GM12878 (cell line): ENCODE results near the gene ZNF627. TPM values are rescaled to one million over a fixed set of nuclear protein-coding genes. Genes with fewer than 3 reads are reported as not detected.

Source experiments
- ATAC-seq: fragments of 200-7000 bp; cut with Tn5 transposase; 3 replicates; pipeline ENCODE4 v1.9.1; 2020; ENCODE audit warnings: mild to moderate bottlenecking, moderate library complexity
- BruUV-seq: library from RNA; stranded (reverse); fragments of 400-500 nt; replicated peaks from 2 replicates; lab custom pipeline; 2021; lab: Mats Ljungman, UMichigan
- CTCF ChIA-PET: fragments of 300-600 bp; sonication (Branson Sonifier 250); formaldehyde crosslinking; extraction: SDS; loops from one replicate; lab custom pipeline; 2021; ENCODE audit warnings: inconsistent platforms; lab: Yijun Ruan, JAX
- POLR2A ChIA-PET: fragments of 350-600 bp; formaldehyde crosslinking; extraction: SDS; loops from one replicate; lab custom pipeline; 2021; ENCODE audit warnings: inconsistent platforms; lab: Charles Lee
- RAD21 ChIA-PET: fragments of 300-600 bp; sonication (Branson Sonifier 250); formaldehyde crosslinking; loops from one replicate; lab custom pipeline; 2023; ENCODE audit warnings: antibody characterized with exemption; ENCODE audit not compliant: unreplicated experiment; lab: Charles Lee
- SMC1A ChIA-PET: fragments of 300-600 bp; sonication (Branson Sonifier 250); formaldehyde crosslinking; loops from one replicate; lab custom pipeline; 2023; ENCODE audit not compliant: unreplicated experiment, uncharacterized antibody; lab: Charles Lee
- DNase-seq: peaks from one replicate; pipeline ENCODE4 v3.0.0-alpha.2; 2011; ENCODE audit warnings: low read depth, low spot score
- FAIRE-seq: peaks from 3 replicates; lab custom pipeline; 2011; peaks lifted over from hg19 to GRCh38; lab: Jason Lieb, UNC
- H2AFZ ChIP-seq: 2 replicates; pipeline ENCODE4 v1.6.0; 2011; ENCODE audit warnings: low read depth, low read length, control low read depth; ENCODE audit not compliant: control insufficient read depth
- H3K27ac ChIP-seq: 2 replicates; pipeline ENCODE4 v1.5.1; 2011; ENCODE audit warnings: control low read depth; ENCODE audit not compliant: control insufficient read depth, insufficient read depth
- H3K27me3 ChIP-seq, 2 experiments: replicated peaks in 1 of 2; 2 replicates each; pipeline versions ENCODE4 v1.6.0 to v1.6.1; 2011; ENCODE audit warnings: low read length in 1 of 2; ENCODE audit not compliant: control insufficient read depth in 2 of 2, insufficient read depth in 2 of 2
- H3K36me3 ChIP-seq, 2 experiments: 2 replicates each; pipeline ENCODE4 v1.5.1; 2011; ENCODE audit warnings: low read length in 1 of 2; ENCODE audit not compliant: control insufficient read depth in 2 of 2, insufficient read depth in 2 of 2
- H3K4me1 ChIP-seq: 2 replicates; pipeline ENCODE4 v1.6.1; 2011; ENCODE audit warnings: mild to moderate bottlenecking, low read length, moderate library complexity, mixed read lengths; ENCODE audit not compliant: control insufficient read depth, insufficient read depth
- H3K4me2 ChIP-seq: 2 replicates; pipeline ENCODE4 v1.6.0; 2011; ENCODE audit warnings: control low read depth; ENCODE audit not compliant: control insufficient read depth, insufficient read depth
- H3K4me3 ChIP-seq: fragments of 200-600 bp; sonication (generic); 2 replicates; pipeline ENCODE4 v1.5.1; 2016
- H3K79me2 ChIP-seq: 2 replicates; pipeline ENCODE4 v1.6.0; 2011; ENCODE audit warnings: low read length; ENCODE audit not compliant: control insufficient read depth, insufficient read depth
- H3K9ac ChIP-seq: 2 replicates; pipeline ENCODE4 v1.8.0; 2011; ENCODE audit warnings: low read length, control low read depth, mixed read lengths; ENCODE audit not compliant: control insufficient read depth, insufficient read depth
- H3K9me3 ChIP-seq: replicated peaks from 3 replicates; pipeline ENCODE4 v1.5.1; 2011; ENCODE audit warnings: mild to moderate bottlenecking, low read length; ENCODE audit not compliant: control insufficient read depth, insufficient read depth
- H4K20me1 ChIP-seq: 2 replicates; pipeline ENCODE4 v1.6.0; 2011; ENCODE audit not compliant: control insufficient read depth, insufficient read depth
- CBX5 ChIP-seq: sonication (generic); IDR thresholded peaks from 2 replicates; pipeline ENCODE4 v1.6.1; 2016; ENCODE audit warnings: low read depth, moderate library complexity, mild to moderate bottlenecking, inconsistent platforms
- EZH2 ChIP-seq: IDR thresholded peaks from 2 replicates; pipeline ENCODE4 v1.6.1; 2012; ENCODE audit warnings: low read depth, mild to moderate bottlenecking, control low read depth, inconsistent platforms, low read length, borderline replicate concordance; ENCODE audit not compliant: control insufficient read depth
- HCFC1 ChIP-seq: fragments of 150-350 bp; IDR thresholded peaks from 2 replicates; pipeline ENCODE4 v1.6.1; 2014; ENCODE audit warnings: low read length
- IKZF1 ChIP-seq: fragments of 450-650 bp; conservative IDR thresholded peaks from 2 replicates; pipeline ENCODE4 v1.6.1; 2017; ENCODE audit warnings: antibody characterized with exemption, mild to moderate bottlenecking
- JUND ChIP-seq: IDR thresholded peaks from 2 replicates; pipeline ENCODE4 v1.6.1; 2012; ENCODE audit warnings: low read depth, mild to moderate bottlenecking, low read length, improper control_type of control experiment, moderate library complexity
- MTA2 ChIP-seq: fragments of 450-650 bp; IDR thresholded peaks from 2 replicates; pipeline ENCODE4 v1.6.1; 2016; ENCODE audit warnings: low read depth, mild to moderate bottlenecking, moderate library complexity
- MXI1 ChIP-seq: fragments of 150-350 bp; IDR thresholded peaks from 2 replicates; pipeline ENCODE4 v1.6.1; 2011; ENCODE audit warnings: low read depth, mild to moderate bottlenecking, inconsistent platforms, low read length, improper control_type of control experiment
- NBN ChIP-seq: fragments of 450-650 bp; IDR thresholded peaks from 2 replicates; pipeline ENCODE4 v1.6.1; 2016
- NR2F1 ChIP-seq: fragments of 450-650 bp; conservative IDR thresholded peaks from 2 replicates; pipeline ENCODE4 v1.6.1; 2017; ENCODE audit warnings: mild to moderate bottlenecking
- POLR2A ChIP-seq: IDR thresholded peaks from 2 replicates; pipeline ENCODE4 v1.6.1; 2011; ENCODE audit warnings: low read depth, mild to moderate bottlenecking, low read length
- POU2F2 ChIP-seq: IDR thresholded peaks from 3 replicates; pipeline ENCODE4 v1.6.1; 2011; ENCODE audit warnings: low read depth, mild to moderate bottlenecking, low read length, borderline replicate concordance
- SREBF1 ChIP-seq: IDR thresholded peaks from 2 replicates; pipeline ENCODE4 v1.6.1; 2012; ENCODE audit warnings: mild to moderate bottlenecking, low read length
- TAF1 ChIP-seq: IDR thresholded peaks from 2 replicates; pipeline ENCODE4 v1.6.1; 2011; ENCODE audit warnings: mild to moderate bottlenecking, low read depth, low read length, borderline replicate concordance
- ZNF622 ChIP-seq: fragments of 450-650 bp; IDR thresholded peaks from 2 replicates; pipeline ENCODE4 v1.6.1; 2017; ENCODE audit warnings: mild to moderate bottlenecking, inconsistent platforms
- ZZZ3 ChIP-seq: IDR thresholded peaks from 2 replicates; pipeline ENCODE4 v1.6.1; 2011; ENCODE audit warnings: low read depth; ENCODE audit not compliant: control insufficient read depth, insufficient read length
- WGBS: methylation state at CpG from one replicate; pipeline ENCODE4 v1.1.6; 2016; ENCODE audit warnings: low lambda C conversion rate; ENCODE audit not compliant: insufficient replicate concordance, insufficient coverage; ENCODE audit errors: missing lambda C conversion rate; 5-methylcytosine and 5-hydroxymethylcytosine counted together
- in situ Hi-C: fragments of 300-500 bp; cut with MboI; formaldehyde crosslinking; loops from 9 replicates; pipeline ENCODE4 v1.14.3; 2018; ENCODE audit warnings: mixed read lengths
- intact Hi-C: fragments of 100-400 bp; cut with micrococcal nuclease; formaldehyde crosslinking; loops from one replicate; pipeline ENCODE4 v1.14.2; 2022; ENCODE audit not compliant: unreplicated experiment
- polyA plus RNA-seq, 11 experiments: library from polyadenylated mRNA; depleted of rRNA in 4 of 11; unstranded in 6 of 11; stranded (reverse) in 5 of 11; fragments of >200 nt; fragmentation: Nextera tagmentation in 4 of 11; fragmentation: Illumina TruSeq in 1 of 11; extraction: Ambion mirVana in 4 of 11; extraction: Trizol in 1 of 11; gene quantifications; 1 replicate in 1 of 11; 2 replicates in 10 of 11; pipeline versions ENCODE4 v1.2.1 to v1.2.3, GENCODE V29; 2011 to 2016; ENCODE audit warnings: inconsistent platforms in 2 of 11, missing spikeins in 2 of 11, low read depth in 1 of 11
- total RNA-seq, 4 experiments: library from RNA; depleted of rRNA in 3 of 4; stranded (reverse); fragments of >200 nt in 3 of 4; fragmentation: Illumina TruSeq in 1 of 4; extraction: Trizol in 1 of 4; gene quantifications; 2 replicates each; pipeline versions ENCODE4 v1.2.1 to v1.2.3, GENCODE V29; 2013 to 2021
- TF ChIP-seq, protein P1 (sequence below): IDR thresholded peaks from 2 replicates; pipeline ENCODE4 v1.6.1; 2012; ENCODE audit warnings: mild to moderate bottlenecking, low read depth, low read length
- TF ChIP-seq, protein P2 (sequence below): IDR thresholded peaks from 2 replicates; pipeline ENCODE4 v1.6.1; 2012; ENCODE audit warnings: low read depth, low read length, improper control_type of control experiment
- TF ChIP-seq, protein P3 (sequence below): fragments of 450-650 bp; IDR thresholded peaks from 2 replicates; pipeline ENCODE4 v1.6.1; 2017; ENCODE audit warnings: low read depth, mild to moderate bottlenecking, moderate library complexity

ZNF627 gene
- total and polyA plus RNA-seq, 10 of the 15 experiments (the other 5 are each of a cell fraction or from before 2014, with no cell fraction given): 5.1 to 13.7 (median 10.2) TPM

DNA sequence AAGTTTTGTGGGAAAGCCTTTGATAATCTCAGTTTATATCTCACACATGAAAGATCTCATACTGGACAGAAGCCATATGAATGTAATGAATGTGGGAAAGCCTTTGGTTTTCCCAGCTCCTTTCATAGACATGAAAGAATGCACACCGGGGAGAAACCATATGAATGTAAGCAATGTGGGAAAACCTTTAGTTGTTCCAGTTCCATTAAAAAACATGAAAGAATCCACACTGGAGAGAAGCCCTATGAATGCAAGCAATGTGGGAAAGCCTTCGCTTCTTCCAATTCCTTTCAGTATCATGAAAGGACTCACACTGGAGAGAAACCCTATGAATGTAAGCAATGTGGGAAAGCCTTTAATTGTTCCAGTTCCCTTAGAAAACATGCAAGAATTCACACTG, 54.8 kb downstream of the ZNF627 start:
- no peak for FAIRE-seq
- H2AFZ ChIP-seq: no peak overlapping the region
- H3K79me2 ChIP-seq: no peaks in the 10 kb centered on the region
- H3K27ac ChIP-seq: no peak overlapping the region
- H4K20me1 ChIP-seq: no peaks in the 10 kb centered on the region
- in situ Hi-C loops: no loop called here
- peaks cover 0 to 2% of the 10 kb centered on the region in 2 experiments; a peak in 1 of 4 replicates for H3K36me3 ChIP-seq
- ChIA-PET RAD21 (no interaction called here), SMC1A (no interaction called here), CTCF (no interaction called here)
- ATAC-seq: no peak
- no TSS peak for BruUV-seq
- WGBS: 98% methylated on average over 2 of the region's 2 CpGs
- H3K4me1 ChIP-seq: no peaks in the 10 kb centered on the region
- H3K4me3 ChIP-seq: no peak overlapping the region
- intact Hi-C loops: no loop called here
- TF ChIP-seq MXI1: no peak
- TF ChIP-seq JUND: no peak
- TF ChIP-seq ZNF622: no peak
- no peak for TF ChIP-seq POU2F2
- TF ChIP-seq POLR2A: no peak
- TF ChIP-seq CBX5: no peak
- no peak for TF ChIP-seq MTA2
- TF ChIP-seq, protein P1, sequence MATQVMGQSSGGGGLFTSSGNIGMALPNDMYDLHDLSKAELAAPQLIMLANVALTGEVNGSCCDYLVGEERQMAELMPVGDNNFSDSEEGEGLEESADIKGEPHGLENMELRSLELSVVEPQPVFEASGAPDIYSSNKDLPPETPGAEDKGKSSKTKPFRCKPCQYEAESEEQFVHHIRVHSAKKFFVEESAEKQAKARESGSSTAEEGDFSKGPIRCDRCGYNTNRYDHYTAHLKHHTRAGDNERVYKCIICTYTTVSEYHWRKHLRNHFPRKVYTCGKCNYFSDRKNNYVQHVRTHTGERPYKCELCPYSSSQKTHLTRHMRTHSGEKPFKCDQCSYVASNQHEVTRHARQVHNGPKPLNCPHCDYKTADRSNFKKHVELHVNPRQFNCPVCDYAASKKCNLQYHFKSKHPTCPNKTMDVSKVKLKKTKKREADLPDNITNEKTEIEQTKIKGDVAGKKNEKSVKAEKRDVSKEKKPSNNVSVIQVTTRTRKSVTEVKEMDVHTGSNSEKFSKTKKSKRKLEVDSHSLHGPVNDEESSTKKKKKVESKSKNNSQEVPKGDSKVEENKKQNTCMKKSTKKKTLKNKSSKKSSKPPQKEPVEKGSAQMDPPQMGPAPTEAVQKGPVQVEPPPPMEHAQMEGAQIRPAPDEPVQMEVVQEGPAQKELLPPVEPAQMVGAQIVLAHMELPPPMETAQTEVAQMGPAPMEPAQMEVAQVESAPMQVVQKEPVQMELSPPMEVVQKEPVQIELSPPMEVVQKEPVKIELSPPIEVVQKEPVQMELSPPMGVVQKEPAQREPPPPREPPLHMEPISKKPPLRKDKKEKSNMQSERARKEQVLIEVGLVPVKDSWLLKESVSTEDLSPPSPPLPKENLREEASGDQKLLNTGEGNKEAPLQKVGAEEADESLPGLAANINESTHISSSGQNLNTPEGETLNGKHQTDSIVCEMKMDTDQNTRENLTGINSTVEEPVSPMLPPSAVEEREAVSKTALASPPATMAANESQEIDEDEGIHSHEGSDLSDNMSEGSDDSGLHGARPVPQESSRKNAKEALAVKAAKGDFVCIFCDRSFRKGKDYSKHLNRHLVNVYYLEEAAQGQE: no peak
- TF ChIP-seq NR2F1: no peak
- TF ChIP-seq, protein P2, sequence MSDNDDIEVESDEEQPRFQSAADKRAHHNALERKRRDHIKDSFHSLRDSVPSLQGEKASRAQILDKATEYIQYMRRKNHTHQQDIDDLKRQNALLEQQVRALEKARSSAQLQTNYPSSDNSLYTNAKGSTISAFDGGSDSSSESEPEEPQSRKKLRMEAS: no peak
- no peak for TF ChIP-seq TAF1
- no peak for TF ChIP-seq SREBF1
- no peak for TF ChIP-seq HCFC1
- no peak for TF ChIP-seq EZH2
- TF ChIP-seq ZZZ3: no peak
- TF ChIP-seq, protein P3, sequence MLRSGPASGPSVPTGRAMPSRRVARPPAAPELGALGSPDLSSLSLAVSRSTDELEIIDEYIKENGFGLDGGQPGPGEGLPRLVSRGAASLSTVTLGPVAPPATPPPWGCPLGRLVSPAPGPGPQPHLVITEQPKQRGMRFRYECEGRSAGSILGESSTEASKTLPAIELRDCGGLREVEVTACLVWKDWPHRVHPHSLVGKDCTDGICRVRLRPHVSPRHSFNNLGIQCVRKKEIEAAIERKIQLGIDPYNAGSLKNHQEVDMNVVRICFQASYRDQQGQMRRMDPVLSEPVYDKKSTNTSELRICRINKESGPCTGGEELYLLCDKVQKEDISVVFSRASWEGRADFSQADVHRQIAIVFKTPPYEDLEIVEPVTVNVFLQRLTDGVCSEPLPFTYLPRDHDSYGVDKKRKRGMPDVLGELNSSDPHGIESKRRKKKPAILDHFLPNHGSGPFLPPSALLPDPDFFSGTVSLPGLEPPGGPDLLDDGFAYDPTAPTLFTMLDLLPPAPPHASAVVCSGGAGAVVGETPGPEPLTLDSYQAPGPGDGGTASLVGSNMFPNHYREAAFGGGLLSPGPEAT: no peak
- TF ChIP-seq IKZF1: no peak
- TF ChIP-seq NBN: no peak
- TF ChIP-seq, all 136 proteins: peak for 0
- H3K9me3 ChIP-seq: peaks cover 23% of the 10 kb centered on the region
- H3K4me2 ChIP-seq: no peak overlapping the region
- DNase-seq: no peak
- POLR2A ChIA-PET: no interaction called here
- no peaks in the 10 kb centered on the region for H3K27me3 ChIP-seq
- no peak overlapping the region for H3K9ac ChIP-seq
